Measurements from ENCODE around the gene IHH. TPM values are rescaled to one million over a fixed set of nuclear protein-coding genes. Genes with fewer than 3 reads are reported as not detected.

The IHH gene
- total RNA-seq, 6 experiments from 2014 or later: 0.42 to 3.9 (median 1.1) TPM

DNA sequence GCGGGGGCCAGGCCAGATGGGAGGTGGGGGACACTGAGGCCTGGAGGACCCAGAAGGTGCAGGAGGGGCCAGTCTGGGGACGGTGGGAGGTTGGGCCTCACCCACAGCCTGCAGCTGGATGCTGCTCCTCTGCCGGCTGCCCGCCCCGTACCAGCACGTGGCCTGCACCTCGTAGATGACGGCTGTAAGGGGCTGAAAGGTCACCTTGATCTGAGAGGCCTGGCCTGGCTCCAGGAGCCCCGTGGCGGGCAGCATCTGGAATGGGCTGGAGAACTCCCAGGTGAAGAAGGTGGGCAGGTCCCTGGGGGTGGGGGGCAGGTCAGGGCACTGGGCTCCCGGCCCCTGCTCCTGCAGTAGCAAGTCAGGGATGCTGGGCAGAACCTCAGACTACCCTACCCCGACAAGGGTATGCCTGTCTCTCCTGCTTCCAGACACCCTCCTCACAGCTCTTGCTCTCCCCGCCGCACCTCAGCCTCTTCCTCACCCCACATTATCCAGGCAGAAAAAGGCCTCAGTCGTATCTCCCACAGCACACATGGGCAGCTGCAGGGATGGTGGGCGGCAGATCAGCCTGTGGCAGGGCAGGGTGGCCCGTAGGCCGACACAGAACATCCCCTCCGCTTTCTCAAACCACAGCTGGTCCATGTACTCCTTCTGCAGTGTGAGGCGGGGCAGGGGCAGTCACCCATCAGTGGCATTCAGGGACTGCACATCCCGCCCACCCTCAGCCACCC, 29.5 kb downstream of the IHH start:
- H3K27me3 ChIP-seq: no peaks in the 10 kb centered on the region
- H3K4me1 ChIP-seq: no peaks in the 10 kb centered on the region
- H3K4me3 ChIP-seq: no peak overlapping the region
- ATAC-seq (no peak), DNase-seq (no peak)
- H3K9me3 ChIP-seq: no peaks in the 10 kb centered on the region
- WGBS (ENCODE audit: insufficient coverage, low coverage, low lambda C conversion rate, missing lambda C conversion rate): 83% methylated on average over 4 of the region's 21 CpGs
- H3K36me3 ChIP-seq: no peaks in the 10 kb centered on the region
- TF ChIP-seq POLR2A (IDR thresholded peaks at IDR 0.05): no peak
- no peak for TF ChIP-seq CTCF (IDR thresholded peaks at IDR 0.05)
- intact Hi-C loops (cut with DNase I): no loop called here
- H3K27ac ChIP-seq: no peak overlapping the region

DNA sequence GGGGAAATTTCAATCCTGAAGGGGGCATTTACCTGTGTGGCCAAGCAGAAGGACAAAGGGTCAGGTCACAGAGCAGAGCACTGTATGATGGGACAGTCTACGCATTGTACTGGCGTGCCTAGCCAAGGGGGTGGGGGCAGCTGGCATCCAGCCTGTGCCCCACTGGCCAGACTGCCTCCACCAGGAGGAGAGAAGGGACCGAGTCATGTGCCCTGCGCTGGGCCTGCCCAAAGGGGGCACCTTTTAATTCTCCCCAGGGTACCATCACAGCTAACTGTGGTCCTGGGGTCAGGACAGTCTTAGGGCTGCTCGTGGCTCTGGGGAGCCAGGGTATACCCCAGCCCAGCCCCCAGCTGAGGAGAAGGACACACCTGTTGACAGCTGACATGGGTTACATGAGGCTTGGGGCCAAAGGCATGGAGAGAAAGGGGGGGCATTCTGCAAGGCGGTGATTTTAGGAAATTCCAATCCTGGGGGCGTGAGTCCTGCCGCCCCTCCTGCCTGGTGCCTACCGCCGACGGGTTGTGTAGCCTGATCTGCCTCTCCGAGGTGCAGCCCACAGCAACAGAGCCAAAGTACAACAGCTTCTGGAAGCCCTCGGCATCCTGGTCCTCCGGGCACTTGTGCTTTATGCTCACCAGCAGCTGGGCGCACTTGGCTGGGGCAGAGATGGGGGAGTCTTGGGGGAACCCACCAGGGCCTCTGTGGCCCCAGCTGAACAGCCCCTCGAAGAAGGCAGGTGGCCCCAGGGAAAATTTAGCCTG, 30.4 kb downstream of the IHH start:
- H3K4me3 ChIP-seq: no peak overlapping the region
- no peaks in the 10 kb centered on the region for H3K27me3 ChIP-seq
- DNase-seq (no peak), ATAC-seq (no peak)
- intact Hi-C loops (cut with DNase I): no loop called here
- H3K36me3 ChIP-seq: no peaks in the 10 kb centered on the region
- TF ChIP-seq POLR2A (IDR thresholded peaks at IDR 0.05): no peak
- no peak for TF ChIP-seq CTCF (IDR thresholded peaks at IDR 0.05)
- no peaks in the 10 kb centered on the region for H3K9me3 ChIP-seq
- no peak overlapping the region for H3K27ac ChIP-seq
- WGBS (ENCODE audit: insufficient coverage, low coverage, low lambda C conversion rate, missing lambda C conversion rate): 0% methylated on average over 1 of the region's 16 CpGs
- H3K4me1 ChIP-seq: no peaks in the 10 kb centered on the region

DNA sequence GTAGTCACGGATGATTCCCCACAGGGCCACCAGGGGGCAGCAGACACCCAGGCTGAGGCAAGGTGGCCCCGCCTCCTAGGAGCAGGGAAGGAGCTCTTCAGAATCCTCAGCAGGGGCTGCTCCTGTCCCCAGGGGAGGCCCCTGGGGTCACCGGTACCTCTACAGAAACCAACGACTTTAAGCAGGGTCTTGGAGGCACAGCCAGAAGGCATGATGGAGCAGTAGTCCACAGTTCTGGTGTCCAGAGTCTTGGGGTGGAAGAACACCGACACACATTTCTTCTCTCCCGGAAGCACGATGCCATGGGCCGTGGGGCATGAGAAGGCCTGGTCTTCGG, 30.9 kb downstream of the IHH start:
- intact Hi-C loops (cut with DNase I): loop anchor here in 1 of 2 donors (10.0 kb wide), 1 partner anchor 265 kb away; no protein-coding TSS in a partner anchor
- TF ChIP-seq POLR2A (IDR thresholded peaks at IDR 0.05): no peak
- peak; percentile 90 to 99 (median 98) for TF ChIP-seq CTCF (IDR thresholded peaks at IDR 0.05)
- 70% methylated on average over 2 of the region's 9 CpGs for WGBS (ENCODE audit: insufficient coverage, low coverage, low lambda C conversion rate, missing lambda C conversion rate)
- H3K27ac ChIP-seq: no peak overlapping the region
- H3K36me3 ChIP-seq: no peaks in the 10 kb centered on the region
- no peaks in the 10 kb centered on the region for H3K4me1 ChIP-seq
- no peaks in the 10 kb centered on the region for H3K27me3 ChIP-seq
- H3K9me3 ChIP-seq: no peaks in the 10 kb centered on the region
- no peak overlapping the region for H3K4me3 ChIP-seq
- ATAC-seq (peak; percentile 93 to 99 (median 98)), DNase-seq (peak; percentile 81 to 88 (median 86))

- Histone ChIP-seq H3K4me1 (no peaks in the 10 kb centered on the region), H3K9me3 (no peaks in the 10 kb centered on the region), H3K4me3 (no peak overlapping the region), H3K27ac (no peak overlapping the region), H3K27me3 (no peaks in the 10 kb centered on the region), H3K36me3 (no peaks in the 10 kb centered on the region)
- no peak for TF ChIP-seq CTCF (IDR thresholded peaks at IDR 0.05)
- no peak for TF ChIP-seq POLR2A (IDR thresholded peaks at IDR 0.05)
- ATAC-seq (no peak), DNase-seq (no peak)
- WGBS (ENCODE audit: insufficient coverage, low coverage, low lambda C conversion rate, missing lambda C conversion rate): 54% methylated on average over 7 of the region's 13 CpGs
- intact Hi-C loops (cut with DNase I): loop anchor here in 1 of 2 donors (10.0 kb wide), 1 partner anchor 266 kb away; no protein-coding TSS in a partner anchor
These were observed 31.5 kb downstream of the IHH start for GRCh38 chr2:219028996-219029828.

Data from right lobe of liver (tissue), 6 donors.